NCI-H524 treated with DMSO at 0.1 percent for 48 hours (cell line): ENCODE data around the gene YPEL3.

Source experiments
- DNase-seq: peaks from one replicate; lab custom pipeline; 2025; lab: John Stamatoyannopoulos, UW

YPEL3 gene

DNA sequence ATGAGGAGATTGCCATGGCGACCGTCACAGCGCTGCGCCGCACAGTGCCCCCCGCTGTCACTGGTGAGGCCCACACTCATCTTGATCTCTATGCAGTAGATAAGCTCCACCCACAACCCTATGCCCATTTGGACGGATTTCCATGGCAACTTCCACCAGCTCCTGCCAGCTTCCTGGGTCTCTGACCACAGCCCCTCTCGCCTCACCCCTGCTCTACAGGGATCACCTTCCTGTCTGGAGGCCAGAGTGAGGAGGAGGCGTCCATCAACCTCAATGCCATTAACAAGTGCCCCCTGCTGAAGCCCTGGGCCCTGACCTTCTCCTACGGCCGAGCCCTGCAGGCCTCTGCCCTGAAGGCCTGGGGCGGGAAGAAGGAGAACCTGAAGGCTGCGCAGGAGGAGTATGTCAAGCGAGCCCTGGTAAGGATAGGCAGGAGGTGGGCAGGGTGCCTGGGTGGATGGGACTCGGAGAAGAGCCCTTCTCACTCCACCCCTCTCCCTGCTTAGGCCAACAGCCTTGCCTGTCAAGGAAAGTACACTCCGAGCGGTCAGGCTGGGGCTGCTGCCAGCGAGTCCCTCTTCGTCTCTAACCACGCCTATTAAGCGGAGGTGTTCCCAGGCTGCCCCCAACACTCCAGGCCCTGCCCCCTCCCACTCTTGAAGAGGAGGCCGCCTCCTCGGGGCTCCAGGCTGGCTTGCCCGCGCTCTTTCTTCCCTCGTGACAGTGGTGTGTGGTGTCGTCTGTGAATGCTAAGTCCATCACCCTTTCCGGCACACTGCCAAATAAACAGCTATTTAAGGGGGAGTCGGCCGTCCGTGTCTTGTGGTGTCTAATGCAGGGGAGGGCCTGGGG, 26.2 kb downstream of the YPEL3 start:
- DNase-seq: no peak

DNA sequence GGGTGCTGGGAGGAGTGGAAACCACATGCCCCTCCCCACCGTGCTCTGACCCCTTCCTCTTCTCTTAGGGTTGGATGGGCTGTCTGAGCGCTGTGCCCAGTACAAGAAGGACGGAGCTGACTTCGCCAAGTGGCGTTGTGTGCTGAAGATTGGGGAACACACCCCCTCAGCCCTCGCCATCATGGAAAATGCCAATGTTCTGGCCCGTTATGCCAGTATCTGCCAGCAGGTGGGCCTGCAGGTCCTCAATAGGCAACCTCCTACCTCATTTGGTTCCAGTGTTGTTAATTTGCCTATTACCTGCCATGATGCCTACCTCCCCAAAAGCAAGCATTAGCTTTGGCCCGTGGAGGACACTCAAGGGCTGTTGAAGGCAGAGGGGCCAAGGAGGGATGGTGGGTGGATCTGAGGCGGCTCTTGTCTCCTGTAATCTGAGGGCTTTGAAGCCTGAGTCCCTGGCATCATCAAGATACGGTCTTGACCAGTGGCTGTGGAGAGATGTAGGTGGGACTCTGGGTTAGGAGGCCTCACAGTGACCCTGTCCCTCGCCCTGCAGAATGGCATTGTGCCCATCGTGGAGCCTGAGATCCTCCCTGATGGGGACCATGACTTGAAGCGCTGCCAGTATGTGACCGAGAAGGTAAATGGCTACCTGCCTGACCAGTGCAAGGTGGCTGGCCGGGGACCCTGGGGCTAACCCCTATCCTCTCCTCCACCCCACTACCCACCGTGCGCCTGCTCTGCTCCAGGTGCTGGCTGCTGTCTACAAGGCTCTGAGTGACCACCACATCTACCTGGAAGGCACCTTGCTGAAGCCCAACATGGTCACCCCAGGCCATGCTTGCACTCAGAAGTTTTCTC, 27.0 kb downstream of the YPEL3 start:
- no peak for DNase-seq

DNA sequence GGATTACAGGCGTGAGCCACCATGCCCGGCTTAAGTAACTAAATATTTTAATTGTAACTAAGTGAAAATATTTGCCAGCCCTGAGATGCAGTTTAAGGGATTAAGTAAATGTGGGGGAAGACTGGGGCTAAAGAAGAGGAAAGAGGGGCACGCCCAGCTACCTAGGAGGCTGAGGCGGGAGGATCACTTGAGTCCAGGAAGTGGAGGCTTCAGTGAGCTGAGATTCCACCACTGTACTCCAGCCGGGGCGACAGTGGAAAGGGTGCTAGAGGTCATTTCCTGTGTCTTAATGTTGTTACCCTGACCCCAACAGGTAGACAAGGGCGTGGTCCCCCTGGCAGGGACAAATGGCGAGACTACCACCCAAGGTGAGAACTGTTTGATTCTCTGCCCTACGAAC, 27.7 kb downstream of the YPEL3 start:
- DNase-seq: no peak

DNA sequence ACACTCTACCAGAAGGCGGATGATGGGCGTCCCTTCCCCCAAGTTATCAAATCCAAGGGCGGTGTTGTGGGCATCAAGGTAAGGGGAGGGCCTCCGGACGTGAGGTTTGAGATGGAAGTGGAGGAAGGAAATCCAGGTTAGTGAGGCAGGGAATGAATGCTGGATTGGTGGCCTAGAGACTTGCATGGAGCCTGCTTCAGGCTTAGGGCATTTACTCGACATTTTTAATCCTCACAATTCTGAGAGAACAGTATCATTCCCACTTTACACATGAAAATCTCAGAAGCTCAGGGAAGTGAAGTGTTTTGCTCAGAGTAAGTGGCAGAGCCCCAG, 28.5 kb downstream of the YPEL3 start:
- DNase-seq: no peak

DNA sequence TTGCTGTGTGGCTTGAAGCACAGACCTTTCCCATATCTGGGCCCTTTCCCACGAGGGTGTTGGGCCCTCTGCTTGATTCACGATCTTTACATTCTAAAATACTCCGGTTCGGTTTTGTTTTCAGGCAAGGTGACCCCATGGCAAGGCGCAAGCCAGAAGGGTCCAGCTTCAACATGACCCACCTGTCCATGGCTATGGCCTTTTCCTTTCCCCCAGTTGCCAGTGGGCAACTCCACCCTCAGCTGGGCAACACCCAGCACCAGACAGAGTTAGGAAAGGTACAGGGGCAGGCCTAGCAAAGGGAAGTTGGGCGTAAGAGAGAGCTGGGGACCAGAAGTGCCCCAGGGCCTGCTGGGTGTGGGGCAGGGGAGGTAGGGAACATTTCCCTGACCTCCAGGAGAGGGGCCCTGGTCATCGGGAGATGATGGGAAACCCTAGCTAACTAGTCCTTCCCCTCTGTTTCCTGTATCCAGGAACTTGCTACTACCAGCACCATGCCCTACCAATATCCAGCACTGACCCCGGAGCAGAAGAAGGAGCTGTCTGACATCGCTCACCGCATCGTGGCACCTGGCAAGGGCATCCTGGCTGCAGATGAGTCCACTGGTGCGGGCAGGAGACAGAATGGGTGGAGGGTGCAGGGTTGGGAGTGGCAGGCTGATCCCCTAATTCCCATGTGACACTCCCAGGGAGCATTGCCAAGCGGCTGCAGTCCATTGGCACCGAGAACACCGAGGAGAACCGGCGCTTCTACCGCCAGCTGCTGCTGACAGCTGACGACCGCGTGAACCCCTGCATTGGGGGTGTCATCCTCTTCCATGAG, 29.0 kb downstream of the YPEL3 start:
- DNase-seq: no peak

DNA sequence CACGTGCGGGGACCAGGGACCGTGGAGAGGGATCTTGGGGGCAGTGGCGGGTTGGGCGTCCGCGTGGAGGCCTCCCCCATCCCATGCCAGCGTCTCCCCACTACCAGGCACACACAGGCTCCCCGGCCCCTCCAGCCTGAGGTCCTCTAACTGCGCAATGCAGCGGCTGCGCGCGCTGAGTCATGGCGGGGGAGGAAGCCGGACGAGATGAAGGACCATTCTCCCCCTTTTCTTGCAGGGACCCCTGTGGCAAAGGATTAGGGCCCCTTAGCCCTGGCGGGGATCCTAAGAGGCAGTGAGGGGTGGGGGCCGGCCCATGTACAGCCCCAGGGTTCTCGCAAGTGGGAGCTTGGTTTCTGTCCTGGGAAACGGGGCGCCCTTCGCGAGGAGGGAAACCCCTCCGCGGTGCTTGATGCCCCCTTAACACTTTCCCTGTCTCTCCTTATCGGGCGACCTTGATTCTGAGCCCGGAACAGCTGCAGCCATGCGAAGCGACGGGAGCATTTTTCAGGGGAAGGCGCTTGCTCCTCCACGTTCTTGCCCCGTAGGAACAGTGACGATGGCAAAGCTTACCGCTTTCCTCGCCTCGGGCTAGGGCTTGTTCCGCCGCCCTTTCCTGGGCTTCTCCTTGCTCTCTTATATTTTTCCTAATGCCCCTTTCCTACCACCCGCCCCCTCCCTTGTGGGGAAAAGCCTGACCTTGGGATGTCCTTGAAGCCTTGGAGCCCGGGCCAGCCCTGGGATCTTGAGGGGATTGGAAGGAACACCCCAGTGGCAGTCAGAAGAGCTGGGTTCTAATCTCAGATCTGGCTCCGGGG, 29.9 kb downstream of the YPEL3 start:
- DNase-seq: no peak

DNA sequence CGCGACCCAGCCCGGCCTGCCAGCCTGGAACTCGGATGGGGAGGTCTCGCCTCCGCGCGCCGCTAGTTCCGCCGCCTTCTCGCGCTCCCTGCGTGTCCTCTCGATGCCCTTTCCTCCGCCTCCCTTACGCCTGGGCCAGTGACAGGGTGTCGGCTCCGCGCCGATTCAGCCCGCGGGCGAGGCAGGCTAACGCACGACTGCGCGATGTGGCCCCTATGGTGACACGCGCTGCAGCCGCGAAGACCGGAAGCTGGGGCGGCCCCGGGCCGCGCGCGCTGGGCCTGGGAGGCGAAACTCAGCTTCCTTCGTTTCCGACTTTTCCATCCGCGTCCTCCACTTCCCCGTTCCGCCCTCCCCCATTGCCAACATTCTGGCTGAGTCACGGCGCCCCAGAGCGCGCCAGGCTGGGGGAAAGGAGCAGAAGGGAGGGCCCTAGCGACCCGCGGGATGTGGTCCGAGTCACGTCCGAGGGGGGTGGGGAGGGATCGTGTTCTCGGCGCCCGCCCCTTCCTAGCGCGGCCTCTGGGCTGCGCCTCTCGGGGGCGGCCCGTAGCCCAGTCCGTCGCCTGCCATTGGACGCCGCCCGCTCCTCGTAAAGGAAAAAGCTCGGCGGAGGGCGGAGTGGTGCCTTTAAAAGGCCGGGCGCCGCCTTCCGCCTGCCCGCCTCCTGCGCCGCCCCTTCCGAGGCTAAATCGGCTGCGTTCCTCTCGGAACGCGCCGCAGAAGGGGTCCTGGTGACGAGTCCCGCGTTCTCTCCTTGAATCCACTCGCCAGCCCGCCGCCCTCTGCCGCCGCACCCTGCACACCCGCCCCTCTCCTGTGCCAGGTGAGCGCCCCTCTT, 30.7 kb downstream of the YPEL3 start, which contains the start of gene ALDOA:
Gene ALDOA, plus strand, starts transcription at position 659 of the 841 bp plus-strand sequence. CDS start 1,138 bp downstream, outside the sequence.
- peak; percentile 88 for DNase-seq

DNA sequence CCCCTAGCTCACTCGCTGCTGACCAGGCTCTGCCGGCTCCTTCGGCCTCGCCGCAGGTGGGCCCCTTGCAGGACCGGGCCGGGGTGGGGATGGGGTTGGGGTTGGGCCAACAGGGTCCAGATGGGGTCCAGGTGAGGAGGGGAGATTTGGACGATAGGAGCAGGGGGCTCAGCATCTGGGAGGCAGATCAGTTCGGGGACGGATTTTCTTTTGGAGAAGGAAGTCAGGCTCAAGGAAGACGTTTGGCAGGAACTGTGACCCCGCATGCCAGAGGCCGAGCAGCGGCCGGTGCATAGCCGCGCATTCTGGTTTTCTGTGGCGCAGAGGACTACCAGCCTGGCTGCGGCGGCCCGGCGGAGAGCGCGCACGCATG, 31.3 kb downstream of the YPEL3 start:
- DNase-seq: no peak

DNA sequence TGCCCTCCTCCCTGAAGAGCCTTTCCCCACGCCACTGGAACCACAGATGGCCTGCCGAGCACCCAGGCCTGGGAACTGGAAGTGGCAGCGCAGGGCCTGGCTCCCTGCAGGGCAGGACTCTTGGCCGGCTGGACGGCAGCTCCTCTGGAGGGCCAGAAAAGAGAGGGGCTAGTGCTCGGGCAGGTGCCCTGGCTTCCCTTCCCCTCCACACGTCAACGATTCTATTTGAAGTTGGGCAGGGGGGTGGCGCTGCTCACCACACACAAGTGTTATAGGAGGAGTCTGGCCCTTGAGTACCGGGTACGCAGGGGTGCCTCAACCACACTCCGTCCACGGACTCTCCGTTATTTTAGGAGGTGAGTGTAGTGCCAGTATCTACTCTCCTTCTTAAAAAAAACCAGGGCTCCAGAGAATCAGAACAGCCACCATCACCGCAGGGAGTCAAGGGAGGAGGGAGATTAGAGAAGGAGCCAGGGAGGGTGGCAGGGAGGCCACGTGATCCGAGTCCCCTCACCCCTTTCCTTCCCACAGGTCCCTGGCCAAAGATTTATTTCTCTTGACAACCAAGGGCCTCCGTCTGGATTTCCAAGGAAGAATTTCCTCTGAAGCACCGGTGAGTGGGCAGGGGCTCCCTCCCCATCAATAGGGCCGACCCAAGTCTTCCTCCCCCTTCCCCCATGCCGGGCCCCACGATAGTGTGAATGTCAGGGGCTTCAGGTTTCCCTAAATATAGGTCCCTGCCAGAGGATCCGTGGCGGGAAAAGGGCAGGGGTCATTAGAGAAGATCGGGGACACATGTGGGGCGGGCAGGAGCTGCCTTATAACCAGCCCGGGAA, 31.9 kb downstream of the YPEL3 start:
- DNase-seq: peak; percentile 63

DNA sequence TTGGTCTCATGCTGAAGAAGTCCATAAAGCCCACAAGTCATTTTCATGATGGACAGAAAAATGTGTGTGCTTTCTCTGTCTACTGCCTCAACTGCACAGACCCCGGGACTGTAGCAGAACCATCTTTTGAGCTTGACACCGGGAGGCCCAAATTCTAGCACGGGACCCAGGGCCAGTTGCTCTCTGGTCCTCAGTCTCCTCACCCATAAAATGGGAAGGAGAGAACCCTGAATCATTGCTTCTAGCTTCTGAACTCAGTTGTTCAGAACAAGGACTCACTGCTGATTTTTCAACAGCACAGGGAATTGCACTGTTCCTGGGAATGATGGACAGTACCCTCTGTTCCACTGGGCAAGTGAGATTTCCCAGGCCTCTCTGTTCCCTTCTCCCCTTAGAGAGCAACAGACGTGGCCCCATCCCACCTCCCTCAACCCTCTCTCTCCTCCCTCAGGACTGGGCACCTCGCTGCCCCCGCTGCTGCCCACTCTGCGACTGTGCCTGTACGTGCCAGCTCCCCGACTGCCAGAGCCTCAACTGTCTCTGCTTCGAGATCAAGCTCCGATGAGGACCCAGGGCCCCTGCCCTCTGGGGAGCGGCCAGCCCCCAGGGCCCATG, 32.6 kb downstream of the YPEL3 start:
- no peak for DNase-seq

DNA sequence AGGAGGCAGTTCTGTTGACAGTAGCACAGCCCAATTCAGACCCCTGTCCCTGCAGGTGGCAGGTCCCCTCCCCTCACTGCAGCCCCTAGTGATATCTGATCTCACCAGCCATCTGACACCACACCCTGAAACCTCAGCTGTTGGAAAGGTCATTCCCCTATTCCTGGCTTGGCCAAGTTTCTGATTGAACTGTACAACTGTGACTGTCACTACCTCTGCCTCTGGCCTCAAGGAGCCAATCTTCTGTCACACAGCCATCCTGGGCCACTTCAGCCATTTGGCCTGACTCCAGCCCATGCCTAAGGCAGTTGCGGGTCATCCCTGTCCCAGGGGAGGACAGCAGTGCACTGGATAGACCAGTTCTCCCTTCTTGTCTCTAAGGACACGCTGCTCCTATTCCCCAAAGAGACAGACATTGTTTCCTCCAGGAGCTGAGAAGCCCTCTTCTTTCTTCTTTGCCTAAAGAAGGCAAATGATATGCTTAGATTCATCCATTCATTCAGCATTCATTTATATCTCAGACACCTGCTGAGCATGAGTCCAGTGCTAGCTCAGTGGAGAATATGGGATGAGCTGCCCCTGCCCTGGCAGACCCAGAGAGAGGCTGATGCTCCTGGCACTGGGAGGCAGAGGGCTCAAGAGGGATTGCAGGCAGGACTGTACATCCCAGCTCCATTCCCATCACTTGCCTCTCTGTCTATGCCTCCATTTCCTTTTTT, 35.0 kb downstream of the YPEL3 start:
- DNase-seq: peak; percentile 57

DNA sequence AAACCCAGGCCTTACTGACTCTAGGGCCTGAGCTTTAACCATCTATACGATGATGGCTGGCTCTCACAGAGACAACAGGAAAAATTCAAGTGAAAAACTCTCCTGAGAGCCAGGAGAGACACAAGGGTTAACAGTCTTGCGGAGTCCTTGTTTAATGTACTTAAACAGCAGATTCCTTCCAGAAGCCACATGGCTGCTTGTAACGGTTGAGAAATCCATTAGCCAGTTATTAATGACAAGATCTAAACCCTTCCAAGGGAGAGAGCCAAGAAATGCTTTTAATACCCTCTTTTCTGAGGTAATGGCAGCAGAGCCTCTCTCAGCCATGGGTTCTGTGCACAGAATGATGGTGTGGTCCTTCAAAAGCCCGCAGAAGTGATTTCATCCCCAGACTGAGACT, 35.7 kb downstream of the YPEL3 start:
- DNase-seq: peak; percentile 57

DNA sequence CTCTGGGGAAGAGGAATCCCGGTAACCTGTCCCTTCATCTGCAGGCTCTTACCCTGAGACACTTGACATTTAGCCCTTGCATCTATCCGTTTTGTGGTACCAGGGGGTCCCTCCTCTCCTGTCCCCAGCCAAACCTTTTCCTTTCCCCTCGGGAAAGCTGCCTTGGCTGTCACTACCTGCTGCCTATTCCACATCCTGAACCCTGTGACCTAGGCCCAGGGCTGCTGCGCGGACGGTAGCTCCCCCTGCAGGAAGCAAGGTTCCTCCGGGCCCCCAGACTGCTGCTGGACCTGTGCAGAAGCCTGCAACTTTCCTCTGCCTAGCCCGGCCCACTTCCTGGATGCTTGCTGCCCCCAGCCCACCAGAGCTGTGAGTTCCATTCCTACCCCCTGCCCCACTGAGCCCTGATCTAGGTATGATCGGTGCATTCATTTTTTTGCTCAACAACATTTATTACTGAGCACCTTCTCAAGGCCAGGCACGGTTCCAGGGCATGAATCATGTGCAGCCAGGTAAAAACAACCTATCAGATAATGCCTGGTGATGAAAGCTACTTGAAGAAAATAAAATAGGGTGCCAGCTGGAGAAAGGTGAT, 41.0 kb downstream of the YPEL3 start:
- no peak for DNase-seq

DNA sequence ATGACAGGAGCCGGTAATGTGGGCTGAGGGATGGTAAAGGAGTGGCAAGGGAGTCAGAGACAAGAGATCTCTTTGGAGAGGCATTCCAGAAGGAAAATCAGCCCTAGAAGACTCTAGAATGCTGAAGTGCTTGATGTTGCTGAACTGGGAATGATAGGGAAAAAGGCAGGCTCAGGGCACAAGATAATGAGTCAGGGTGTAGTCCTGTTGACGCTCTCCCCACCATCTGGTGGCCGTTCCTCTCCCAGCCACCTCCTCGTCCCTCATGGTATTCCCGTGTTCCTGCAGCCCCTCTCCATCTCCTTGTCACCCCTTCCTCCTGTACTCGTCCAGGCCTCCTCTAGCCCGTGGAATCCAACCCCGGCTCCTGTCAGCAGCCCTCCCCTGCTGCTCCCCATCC, 41.6 kb downstream of the YPEL3 start:
- DNase-seq: no peak

DNA sequence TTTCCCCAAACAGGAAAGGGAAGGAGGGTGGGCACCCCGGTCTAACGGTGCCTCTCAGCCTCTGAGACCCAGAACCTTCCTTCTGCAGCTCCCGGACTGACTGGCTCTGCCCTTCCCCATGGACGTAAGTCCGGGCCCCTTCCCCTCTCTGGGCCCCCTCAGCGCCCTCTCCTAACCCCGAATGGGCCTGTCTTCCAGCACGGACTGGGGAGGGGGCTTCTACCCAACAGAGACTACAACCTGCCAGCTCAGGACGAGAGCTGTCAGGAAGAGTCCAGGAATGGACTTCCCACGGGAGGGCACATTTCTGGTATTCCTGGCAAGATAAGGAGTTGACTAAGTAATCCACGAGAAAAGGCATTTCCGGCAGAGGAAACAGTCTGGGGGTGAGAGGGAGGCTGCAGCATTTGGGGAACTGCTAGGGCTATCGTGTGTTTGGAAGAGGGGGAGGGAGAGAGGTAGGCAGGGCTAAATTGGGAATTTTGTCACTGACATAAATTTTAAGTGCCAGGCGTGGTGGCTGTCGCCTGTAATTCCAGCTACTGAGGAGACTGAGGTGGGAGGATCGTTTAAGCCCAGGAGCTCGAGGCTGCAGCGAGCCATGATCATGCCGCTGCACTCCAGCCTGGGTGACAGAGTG, 42.5 kb downstream of the YPEL3 start:
- DNase-seq: no peak

DNA sequence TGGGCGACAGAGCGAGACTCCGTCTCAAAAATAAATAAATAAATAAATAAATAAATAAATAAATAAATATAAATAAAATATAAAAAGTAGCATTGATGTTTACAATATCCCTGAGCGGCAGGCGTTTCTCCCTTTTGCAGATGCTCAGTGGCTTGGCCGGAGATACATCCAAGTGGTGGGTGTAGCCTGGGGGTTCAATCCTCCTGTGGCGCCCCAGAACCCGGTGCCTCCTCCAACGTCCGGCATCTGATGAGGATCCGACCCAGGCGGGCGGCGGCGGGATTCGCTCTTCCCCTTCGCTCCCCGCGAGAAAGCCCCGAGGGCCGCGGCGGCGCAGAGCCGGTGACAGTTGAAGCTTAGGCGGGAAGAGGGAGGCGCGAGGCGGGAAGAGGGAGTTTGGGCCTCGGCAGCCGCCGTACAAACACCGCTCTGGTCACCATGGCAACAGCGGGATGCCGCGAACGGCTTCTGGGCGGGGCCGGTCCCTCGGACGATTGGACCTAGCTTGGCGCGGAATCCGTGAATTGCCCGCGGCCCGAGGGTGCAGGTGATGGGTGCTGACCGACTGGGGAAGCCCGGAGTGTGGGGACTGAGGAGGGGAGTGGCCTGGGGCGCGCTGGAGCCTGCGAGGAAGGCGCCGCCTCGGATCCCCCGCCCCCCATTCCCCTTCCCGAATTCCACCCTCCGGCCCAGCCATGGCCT, 43.2 kb downstream of the YPEL3 start:
- peak; percentile 72 for DNase-seq

DNA sequence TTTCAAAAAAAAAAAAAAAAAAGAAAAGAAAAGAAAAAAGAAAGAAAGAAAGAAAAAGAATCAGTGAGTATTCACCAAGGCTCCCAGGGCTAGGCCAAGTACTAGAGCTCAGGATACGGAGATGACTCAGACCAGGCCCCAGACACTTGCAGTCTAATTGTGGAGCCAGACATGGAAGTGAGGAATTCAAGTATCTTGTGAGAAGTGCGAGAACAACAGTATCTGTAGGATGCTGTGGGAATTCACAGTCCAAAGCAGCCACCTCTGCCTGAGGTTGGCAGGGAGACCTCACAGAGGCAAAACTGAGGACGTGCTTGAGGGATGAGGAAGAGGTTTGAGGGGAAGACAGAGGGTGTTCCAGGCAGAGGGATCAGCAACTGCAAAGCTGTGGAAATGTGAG, 44.5 kb downstream of the YPEL3 start:
- no peak for DNase-seq
